GDM1 (cell line): ENCODE measurements around the gene PCAT7.
"Not testable (repeated sequence)": the region's sequence is repeated elsewhere in the genome, so short reads cannot be mapped to it uniquely, and the experiment has no call there.

Source experiments
- DNase-seq: peaks from one replicate; lab custom pipeline; 2025; lab: John Stamatoyannopoulos, UW

PCAT7 gene

DNA sequence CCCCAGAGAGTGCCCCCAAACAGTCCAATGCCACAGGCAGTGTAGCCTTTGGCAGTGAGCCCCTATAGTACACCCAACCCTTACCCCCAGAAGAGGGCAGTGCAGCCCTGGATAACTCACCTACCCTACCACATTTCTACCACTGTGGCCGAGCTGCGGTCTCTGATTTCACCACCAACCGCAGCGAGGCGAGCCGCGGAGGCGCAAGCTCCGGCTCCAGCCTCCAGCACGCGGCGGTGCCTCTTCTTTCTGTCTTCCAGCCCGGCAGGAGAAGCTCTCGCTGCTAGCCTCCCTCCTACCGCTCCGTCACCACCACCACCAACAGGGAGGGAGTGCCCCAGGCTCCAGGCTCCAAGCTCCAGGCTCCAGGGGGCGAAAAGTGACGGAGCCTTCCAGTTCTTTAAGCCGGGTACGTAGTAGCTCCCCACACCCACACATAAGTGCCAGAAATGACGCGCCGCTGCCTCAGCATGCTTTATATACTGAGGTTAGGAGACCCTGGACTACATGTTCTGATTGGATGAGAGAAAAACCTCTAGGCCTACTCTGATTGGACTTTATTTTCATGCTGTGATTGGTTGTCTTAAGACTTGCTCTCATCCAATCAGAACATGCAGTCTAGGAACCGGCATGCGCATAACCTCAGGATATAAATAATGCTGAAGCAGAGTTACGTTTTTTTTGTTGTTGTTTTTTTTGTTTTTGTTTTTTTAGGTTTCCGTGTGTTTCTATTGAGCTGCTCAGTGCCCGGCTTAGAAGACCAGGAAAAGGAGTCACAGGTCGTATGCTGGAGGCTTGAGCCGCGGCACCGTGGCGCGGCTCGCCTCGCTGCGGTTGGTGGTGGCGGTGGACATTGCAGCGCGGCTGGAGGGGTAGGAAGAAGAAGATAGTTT lies at the start of gene PCAT7:
Gene PCAT7 (plus strand): TSS at position 645 of the 893 bp plus-strand sequence.
- DNase-seq, result peak; percentile 76

DNA sequence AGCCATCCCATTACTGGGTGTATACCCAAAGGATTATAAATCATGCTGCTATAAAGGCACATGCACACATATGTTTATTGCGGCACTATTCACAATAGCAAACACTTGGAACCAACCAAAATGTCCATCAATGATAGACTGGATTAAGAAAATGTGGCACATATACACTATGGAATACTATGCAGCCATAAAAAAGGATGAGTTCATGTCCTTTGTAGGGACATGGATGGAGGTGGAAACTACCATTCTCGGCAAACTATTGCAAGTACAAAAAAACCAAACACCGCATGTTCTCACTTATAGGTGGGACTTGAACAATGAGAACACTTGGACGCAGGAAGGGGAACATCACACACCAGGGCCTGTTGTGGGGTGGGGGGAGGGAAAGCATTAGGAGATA lies 48.5 kb upstream of the PCAT7 start:
- DNase-seq, result not testable (repeated sequence)

DNA sequence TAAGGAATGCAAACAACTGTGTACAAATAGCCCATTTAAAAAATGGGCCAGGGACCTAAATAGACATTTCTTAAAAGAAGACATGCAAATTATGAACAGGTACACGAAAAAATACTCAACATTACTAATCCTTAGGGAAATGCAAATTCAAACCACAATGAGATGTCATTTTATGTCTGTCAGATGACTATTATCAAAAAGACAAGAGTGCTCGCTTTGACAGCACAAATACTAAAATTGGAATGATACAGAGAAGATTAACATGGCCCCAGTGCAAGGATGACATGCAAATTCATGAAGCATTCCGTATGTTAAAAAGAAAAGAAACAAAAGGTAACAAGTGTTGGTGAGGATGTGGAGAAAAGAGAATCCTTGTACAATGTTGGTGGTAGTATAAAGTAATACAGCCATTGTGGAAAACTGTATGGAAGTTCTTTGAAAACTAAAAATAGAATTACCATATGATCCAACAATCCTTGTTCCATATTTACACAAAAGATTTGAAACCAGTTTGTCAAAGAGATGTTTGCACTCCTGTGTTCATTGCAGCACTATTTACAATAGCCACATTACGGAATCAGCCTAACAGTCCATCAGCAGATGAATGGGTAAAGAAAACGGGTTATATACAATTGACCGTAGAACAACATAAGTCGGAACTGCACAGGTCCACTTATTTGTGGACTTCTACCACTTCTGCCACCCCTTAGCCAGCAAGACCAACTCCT lies 47.2 kb upstream of the PCAT7 start:
- DNase-seq, result no peak

DNA sequence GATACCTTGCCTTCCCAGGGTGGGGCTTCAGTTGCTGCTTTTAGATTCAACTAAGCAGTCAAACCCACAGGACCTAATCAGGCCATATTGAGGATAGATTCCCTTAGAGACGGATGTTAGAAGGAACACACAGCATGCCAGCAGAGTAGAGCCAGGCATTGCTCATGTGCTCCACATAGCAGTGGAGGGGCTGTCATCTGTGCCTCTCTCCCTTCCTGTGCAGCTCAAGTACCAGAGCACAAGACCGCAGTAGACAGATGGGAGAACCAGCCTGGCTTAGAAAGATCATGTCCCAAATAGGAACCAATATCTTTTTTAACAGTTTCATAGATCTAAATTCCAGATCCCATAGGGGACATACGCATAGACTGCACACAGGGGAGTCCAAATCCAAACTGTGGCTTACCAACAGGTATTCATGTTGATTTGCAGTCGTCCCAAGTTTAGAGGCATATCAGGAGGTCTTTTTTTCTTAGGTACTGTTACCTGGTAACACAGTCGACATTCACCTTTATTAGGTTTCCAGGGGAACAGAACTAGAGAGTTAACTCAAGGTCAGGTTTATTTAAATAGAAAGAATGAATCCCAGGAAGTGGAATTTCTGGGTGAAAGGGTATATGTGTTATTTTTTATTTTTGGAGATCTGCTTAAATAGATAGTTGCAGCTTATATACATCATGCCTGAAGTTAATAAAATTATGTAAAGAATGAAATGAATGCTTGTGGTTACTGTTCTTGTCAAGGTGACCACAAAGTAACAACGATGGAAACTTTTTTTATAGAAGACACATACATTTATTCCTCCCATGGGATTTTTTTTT lies 43.5 kb upstream of the PCAT7 start:
- DNase-seq, result no peak

DNA sequence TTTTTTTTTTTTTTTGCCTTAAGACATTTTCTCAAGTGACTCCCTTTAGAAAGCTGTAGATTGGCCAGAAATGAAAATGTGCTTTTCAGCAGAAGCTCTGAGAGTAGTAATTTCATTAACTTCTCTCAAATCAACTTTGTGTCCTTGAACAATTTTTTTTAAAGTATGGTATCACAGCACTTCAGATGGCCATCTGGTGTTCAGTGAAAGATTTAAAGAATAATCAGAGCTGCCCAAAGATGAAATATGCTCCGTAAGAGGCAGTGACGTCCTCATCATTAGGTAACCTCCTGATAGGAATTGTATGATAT lies 43.0 kb upstream of the PCAT7 start:
- no peak for DNase-seq

DNA sequence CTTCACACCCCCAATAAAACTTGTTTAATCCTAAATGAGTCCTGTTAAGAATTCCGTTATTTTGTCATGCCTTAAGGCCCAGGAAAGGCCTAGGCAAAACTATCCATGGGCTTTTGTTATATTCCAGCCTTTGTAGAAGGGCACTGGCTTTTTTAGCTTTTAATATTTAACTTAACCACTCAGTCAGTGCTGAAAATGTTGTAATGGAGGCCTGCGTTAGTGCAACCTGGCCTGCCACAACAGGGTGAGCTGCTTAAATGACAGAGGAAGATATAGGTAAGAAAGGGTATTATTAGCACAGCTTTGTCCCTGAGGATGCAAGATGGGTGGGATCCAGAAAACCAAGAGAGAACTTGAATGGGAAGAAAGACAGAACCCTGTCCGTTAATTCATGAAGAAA lies 40.2 kb upstream of the PCAT7 start:
- DNase-seq, result no peak

DNA sequence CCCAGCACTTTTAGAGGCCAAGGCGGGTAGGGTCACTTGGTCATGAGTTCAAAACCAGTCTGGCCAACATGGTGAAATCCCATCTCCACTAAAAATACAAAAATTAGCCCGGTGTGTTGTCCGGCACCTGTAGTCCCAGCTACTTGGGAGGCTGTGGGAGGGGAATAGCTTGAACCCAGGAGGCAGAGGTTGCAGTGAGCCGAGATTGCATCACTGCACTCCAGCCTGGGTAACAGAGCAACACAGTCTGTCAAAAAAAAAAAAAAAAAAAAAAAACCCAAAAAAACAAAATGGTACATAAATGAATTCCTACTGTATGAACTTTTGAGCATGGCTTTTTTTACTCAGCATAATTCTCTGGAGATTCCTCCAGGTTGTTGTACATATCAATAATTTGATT lies 37.6 kb upstream of the PCAT7 start:
- no peak for DNase-seq

DNA sequence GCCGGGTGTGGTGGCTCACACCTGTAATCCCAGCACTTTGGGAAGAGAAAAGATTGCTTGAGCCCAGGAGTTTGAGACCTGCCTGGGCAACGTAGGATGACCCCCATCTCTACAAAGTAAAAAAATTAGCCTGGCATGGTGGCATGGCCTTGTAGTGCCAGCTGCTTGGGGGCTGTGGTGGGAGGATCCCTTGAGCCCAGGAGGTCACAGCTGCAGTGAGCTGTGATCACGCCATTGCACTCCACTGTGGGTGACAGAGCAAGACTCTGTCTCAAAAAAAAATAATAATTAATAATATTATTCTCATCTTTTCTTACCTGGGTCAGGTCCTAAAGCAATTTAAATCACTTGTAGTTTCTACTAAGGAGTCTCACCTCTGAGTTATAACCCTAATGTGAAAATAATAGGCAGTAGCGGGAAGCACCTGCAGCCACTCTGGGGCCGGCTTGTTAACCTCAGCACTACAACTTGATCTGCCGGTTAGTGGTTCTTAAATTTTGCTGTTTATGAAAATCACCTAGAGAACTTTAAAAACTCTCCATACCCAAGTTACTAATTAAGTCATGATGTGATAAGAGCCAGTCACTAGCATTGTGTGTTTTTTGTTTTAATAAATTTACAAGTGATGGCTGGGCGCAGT lies 29.4 kb upstream of the PCAT7 start:
- no peak for DNase-seq

DNA sequence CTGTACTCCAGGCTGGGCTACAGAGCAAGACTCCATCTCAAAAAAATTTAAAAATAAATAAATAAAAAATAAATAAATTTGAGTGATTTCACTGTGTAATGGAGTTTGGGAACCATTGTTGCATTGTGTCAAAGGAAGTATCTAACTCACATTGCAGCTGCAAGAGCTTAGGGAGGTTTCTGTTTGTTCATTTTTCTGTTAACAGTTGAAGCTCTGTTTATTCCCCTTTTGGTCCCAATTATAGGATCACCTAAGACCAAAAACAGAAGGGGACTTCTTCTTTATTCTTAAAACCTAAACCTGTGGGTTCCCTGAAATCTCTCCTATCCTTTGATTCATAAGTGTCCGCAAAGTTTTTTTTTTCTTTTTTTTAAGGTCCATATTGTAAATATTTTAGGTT lies 28.6 kb upstream of the PCAT7 start:
- no peak for DNase-seq

DNA sequence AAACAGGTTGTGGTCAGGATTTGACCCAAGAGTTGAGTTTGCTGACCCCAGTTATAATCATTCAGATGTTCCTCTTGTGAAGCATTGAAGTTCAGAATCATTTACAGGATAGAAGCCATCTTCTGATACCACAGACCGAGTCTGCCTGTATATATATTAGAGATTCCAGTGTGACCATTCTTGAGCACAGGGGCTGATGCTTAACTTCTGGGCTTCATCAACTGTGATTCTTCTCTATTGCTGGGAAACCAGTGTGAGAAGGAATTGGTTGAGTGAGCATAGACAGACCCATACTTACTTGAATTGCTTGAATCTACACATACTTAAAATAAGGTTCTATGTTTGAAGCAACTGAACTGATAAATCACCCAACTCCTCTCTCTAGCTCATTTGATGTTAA lies 27.9 kb upstream of the PCAT7 start:
- no peak for DNase-seq

DNA sequence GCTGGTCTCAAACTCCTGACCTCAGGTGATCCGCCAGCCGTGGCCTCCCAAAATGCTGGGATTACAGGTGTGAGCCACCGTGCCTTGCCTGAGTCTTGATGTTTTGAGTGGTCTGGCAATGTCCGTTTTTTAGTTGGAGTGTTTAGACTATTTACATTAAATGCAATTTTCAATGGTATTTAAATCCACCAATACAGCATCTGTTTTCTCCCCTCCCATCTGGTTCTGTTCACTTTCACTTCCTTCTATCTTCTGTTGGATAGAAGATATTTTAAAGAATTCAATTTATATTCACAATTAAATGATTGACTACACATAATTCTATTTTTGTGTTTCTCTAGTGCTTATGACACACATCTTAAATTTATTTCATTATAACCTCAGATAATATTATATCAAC lies 26.0 kb upstream of the PCAT7 start:
- no peak for DNase-seq

DNA sequence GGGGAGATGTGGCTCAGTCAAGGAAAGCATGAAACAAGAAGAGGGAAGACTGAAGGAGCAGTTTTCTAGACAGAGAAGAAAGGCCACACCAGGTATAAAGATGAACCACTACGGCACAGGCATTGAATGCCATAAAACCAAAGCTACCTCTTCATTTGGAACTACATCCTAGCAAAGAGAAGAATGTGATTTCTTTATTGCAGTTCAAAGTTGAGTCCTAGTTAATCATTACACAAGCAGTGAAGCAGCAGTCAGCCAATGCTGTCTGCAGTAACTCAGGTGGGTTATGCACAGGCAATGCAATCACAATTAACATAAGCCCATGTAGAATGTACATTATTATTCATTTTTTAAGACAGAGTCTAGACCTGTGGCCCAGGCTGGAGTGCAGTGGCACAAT lies 21.7 kb upstream of the PCAT7 start:
- no peak for DNase-seq

DNA sequence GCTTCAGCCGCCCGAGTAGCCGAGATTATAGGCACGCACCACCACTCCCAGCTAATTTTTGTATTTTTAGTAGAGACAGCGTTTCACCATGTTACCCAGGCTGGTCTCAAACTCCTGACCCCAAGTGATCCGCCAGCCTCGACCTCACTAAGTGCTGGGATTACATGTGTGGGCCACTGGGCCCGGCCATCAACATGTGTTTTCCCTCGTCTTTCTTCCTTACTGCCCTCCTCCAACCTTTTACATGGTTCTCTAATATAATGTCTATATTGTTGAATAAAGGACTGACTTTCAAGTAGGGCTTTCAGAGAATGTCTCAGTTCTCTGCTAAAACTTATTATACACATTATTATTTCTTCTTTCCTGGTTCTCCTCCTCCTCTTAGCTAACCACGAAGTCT lies 21.3 kb upstream of the PCAT7 start:
- no peak for DNase-seq

DNA sequence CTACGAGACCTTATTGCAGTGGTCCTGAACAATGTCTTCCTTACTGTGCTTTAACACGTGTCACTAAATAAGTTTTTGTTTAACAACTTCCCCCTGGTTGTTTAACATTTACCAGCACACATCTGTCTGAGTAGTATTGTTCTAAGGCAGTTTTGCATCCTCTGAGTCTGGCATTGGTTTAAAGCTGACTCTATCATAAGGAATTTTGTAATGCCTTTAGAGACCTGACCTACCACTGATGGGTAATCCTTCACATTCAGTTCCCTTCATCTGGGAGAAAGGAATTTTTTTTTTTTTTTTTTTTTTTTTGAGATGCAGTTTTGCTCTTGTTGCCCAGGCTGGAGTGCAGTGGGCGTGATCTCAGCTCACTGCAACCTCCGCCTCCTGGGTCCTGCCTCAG lies 20.0 kb upstream of the PCAT7 start:
- no peak for DNase-seq

DNA sequence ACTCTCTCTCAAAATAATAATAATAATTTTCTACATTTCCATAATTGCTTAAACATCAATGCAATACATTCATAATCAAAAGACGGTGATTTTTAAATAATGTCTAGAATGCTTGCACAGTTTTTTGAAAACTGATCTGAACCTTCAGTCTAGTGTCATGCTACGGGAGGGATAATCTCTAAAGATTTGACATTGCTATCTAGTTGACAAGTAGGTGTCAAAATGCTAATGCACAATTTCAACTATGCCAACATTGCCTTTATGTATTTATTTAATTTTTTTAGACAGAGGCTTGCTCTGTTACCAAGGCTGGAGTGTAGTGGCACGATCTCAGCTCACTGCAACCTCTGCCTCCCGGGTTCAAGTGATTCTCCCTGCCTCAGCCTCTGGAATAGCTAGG lies 16.0 kb upstream of the PCAT7 start:
- no peak for DNase-seq

DNA sequence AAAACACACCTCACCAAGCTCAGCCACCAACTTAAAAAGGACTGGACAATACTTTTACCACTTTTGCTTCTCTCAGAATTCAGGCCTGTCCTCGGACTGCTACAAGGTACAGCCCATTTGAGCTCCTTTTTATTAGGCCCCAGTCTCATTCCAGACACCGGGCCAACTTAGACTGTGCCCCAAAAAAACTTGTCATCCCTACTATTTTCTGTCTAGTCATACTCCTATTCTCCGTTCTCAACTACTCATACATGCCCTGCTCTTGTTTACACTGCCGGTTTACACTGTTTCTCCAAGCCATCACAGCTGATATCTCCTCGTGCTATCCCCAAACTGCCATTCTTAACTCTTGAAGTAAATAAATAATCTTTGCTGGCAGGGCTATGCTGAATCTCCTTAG lies 10.5 kb upstream of the PCAT7 start:
- DNase-seq, result not testable (repeated sequence)

DNA sequence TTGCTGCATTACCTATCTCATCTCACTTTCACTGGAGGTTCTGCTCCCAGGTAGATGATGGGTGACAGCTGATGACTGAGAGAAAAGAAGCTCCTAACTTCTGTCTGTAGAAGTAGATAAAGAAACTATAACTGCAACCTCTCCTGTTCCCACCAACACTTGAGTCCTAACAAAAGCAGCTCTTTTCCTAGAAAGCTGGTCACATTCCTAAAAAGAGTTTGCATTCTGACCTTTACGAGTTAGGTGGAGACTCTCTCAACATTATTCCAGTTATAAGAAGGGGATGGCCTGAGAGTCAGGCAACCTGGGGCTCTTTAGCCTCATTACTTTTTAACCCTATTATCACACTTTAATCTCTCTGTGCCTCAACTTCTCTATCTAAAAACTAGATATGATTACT lies 8.9 kb upstream of the PCAT7 start:
- DNase-seq, result no peak

DNA sequence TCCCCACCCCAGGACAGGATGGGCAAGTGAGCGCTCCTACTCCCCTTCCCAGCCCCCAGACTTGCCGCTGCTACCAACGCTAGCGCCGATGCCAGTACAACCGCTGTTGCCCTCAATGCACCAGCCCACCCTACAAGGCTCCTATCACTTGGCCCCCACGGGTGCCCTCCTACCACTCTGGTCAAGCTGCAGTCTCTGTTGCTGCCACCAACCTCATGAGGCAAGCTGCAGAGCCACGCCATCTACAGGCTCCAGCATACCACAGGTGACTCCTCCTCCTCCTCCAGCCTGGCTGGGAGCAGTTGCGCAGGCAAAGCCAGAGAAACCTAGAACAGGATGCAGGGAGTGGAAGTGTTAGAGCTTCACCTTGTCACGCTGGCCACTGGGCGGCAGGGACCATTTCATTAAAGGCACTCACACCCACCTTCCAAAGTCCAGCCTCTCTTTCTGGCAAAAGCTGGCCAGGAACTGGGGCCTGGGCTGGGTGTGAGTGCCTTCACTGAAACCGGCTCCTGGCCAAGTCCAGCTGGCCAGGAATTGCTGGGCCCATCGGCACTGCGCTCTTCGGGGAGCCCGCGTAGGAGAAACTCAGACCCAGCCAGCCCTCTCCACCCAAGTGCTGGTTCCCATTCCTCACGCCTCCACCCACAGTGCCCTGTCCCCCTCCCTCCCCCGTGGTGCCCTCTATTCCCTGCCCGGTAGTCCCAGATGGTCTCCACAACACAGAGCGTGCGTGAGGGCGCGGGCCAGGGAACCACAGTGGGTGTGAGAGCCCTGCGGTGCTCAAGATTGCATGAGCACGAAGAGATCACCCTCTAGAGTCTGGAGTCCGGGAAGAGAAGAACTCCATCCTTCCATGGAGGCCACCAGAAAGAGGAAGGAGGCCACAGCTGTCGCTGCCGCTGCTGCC lies 1.6 kb upstream of the PCAT7 start:
- no peak for DNase-seq

DNA sequence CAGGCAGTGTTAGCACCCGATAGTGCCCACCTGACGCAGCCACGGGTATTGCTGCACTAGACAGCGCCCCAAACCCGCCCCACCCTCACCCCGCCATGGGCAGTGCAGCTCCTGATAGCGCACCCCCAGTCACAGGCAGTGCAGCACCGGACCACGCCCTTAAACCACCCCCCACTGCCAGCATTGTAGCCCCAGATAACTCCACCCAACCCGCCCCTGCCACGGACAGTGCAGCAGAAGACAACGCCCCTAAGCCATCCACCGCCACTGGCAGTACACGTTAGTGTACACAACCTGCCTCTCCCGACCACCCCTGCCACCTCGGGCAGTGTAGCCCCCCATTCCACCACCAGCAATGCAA lies 825 bp upstream of the PCAT7 start:
- no peak for DNase-seq

DNA sequence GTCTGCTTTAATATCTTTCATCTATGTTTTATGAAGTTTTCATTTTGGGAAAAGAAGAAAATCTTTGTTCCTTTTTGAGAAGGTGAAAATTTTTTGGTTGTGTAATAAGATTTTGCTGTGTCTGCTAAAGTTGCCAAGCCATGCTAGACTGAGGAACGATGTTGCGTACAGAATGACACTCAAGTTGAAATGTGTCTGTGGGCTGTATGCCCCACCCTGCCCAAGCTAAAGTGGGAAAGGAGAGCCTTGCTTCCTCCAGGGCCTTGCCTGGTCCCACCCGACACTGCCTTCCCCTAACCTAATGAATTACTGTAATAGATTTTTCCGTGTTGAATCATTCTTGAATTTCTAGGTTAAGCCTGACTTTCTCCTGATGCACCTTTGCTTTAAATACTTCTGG lies 2.5 kb downstream of the PCAT7 start:
- no peak for DNase-seq

DNA sequence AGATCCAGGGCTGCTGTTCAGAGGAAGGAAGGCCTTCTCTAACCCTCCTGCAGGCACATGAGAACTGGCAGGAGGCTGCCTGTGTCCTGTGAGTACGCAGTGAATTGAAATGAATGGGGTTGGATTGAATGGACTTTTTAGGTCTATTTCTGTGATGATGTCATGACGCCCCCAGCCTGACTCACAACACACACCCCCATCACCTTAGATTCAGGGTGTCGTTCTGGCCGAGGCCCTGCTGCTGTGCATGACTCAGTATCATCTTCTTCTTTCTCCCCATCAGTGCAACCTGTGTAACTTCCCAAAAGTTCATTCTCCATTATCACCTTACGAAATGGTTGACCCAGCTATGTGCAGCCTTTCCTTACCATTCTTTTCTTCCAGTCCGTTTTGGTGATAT lies 5.4 kb downstream of the PCAT7 start:
- DNase-seq, result no peak
